ENCODE data around the gene SEMA3A.
"Not testable (repeated sequence)": the region's sequence is repeated elsewhere in the genome, so short reads cannot be mapped to it uniquely, and the experiment has no call there.

SEMA3A gene

DNA sequence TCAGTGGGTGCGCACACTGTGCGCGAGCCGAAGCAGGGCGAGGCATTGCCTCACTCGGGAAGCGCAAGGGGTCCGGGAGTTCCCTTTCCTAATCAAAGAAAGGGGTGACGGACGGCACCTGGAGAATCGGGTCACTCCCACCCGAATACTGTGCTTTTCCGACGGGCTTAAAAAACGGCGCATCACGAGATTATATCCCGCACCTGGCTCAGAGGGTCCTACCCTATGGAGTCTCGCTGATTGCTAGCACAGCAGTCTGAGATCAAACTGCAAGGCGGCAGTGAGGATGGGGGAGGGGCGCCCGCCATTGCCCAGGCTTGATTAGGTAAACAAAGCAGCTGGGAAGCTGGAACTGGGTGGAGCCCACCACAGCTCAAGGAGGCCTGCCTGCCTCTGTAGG, 44.2 kb downstream of the SEMA3A start:
- not testable (repeated sequence) for DNase-seq

DNA sequence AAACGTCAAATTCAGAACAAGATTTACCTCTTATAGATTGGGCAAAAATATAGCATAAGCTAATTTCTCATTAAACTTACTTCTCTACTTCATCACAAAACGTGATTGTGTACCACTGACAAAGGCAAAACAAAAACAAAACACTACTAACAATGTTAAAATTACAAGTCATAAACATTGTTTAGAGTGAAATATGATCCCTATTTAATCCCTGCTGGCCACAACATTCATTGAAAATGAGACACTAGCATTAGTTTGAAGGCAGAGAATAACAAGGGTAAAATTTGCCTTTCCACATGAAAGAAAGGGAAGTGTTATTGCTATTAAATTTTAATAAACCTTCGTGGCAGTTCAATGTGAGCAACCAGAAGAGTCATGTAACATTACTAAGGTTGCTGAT, 45.0 kb downstream of the SEMA3A start:
- DNase-seq: no peak

DNA sequence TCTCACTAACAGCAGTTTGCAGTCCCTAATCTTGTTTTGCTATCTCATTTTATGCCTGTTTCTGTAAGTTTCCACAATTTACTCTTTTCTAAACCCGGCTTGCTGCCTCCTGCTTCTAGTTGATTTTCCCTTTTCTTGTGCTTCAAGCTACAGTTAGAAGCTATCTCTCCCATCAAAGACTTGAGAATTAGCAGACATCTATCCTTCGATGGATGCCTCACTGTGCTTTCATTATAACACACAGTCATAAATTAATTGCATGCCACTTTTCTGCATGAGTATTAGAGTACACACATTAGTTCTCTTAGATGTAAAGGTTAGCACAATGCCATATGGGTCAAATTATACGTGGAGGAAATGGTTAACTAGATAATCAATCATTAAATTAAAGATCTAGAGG, 48.7 kb downstream of the SEMA3A start:
- no peak for DNase-seq

DNA sequence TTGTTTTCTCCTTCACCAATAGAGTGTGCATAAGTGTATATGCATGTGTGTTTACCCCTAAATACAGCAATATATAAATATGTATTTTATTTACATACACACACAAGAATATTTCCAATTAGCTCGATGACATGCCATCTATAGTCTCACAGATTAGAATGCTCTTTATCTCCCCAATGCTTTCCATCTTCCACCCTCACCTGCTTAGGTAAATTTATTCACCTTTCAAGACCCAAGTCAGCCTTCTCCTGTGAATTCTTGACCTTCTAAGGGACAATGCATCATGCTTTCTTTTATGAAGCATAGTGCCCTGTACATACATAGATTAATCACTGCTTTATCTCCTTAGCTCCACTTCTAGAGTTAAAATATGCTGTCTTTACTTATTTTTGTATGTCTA, 49.7 kb downstream of the SEMA3A start:
- DNase-seq: no peak

DNA sequence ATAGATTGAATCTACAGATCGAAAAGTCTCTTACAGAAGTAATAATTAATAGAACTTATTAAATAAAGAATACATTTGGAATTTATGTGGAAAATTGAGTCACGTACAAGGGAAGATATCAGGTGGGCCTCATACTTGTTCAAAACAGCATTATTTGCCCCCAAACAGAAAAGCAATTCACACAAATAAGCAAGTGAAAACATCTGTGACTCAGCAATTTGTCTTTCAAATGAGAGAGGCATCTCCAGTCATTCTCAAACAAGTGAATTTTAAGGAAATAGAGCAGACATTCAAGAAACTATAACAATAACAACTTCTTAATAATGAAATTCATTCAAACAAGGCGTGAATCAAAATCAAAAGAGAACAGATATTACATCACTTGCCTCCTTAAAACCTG, 50.1 kb downstream of the SEMA3A start:
- DNase-seq: no peak

DNA sequence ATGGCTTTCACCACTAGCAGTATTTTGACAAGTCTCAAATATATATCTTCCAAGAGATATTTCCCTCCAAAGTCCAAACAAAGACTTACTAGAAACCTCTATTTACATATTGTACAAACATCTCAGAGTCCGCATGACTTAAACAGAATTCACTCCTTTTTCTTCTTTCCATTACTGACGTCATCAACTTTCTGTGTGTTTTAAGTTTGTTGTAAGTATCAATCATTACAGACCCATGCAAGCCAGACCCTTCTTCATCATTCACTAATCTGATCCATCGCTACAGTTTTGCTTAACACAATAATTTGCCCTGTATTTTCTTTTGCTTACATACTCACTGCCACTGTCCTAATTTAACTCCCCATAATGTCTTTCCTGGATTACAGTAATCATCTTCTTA, 51.9 kb downstream of the SEMA3A start:
- DNase-seq: no peak

DNA sequence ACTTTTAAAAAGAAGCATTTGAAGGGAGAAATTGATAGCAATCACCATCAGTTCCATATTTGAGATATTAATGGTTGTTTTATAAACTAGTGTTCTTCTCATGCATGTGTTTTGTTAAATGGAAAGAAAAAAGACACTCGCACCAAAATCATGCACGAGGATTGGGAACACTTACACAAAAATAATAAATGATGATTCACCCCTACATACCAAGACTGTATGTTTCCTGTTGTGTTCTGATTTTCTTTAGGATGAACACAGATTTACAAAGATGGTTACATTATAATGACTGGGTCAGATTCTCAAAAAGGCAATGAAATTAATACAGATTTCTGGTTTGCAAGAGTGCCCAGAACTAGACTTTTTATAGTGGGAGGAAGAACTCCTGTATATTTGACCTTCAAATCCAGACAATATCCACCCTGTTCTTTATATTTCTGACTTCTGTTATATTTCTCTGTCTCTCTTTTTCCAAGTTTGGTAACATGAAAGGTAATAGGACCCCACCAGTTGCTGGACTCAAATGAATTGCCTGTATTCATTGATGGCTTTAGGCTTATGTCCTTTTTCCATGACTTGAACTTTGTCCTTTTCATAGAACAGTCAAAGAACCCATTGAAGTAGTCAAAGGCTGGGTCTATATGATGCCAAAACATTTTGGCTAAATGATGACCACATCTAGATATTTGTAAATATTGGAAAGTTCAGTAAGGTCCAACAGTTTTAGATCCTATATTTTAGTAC, 54.4 kb downstream of the SEMA3A start:
- no peak for DNase-seq

DNA sequence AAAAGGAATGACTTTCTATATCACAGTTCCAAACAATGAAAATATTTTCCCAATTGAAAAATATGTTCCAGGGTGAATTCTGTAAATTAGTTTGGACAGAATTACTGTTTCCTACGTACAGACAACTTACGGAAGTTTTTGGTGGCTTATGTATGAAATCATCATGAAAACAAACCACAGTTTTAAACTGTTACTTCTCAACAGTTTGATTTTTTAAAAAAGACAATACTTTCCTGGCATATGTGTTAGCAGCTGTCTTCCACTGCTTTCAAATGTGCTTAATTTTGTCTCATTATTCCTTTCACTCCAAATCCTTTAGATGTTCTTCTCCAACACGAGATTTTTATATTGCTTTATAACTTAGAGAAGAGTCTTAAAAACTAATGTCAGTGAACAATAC, 56.2 kb downstream of the SEMA3A start:
- DNase-seq: no peak

DNA sequence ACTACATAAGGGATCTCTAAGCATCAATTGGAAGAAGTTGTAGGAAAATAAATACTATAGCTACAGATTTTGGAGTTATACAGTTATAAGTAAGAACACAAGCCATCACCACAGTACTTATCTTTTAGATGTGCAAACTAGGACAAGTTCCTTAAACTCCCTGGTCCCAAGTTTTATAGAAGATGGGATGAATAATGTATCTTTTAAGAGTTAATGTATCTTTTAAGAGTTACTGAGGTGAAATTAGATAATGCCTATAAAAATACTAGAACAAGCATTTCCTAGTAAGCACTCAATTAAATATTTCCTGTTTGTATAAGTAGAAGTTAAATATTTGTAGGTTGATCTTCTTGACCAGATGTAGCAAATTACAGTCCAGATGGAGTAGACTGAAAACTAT, 56.8 kb downstream of the SEMA3A start:
- no peak for DNase-seq

DNA sequence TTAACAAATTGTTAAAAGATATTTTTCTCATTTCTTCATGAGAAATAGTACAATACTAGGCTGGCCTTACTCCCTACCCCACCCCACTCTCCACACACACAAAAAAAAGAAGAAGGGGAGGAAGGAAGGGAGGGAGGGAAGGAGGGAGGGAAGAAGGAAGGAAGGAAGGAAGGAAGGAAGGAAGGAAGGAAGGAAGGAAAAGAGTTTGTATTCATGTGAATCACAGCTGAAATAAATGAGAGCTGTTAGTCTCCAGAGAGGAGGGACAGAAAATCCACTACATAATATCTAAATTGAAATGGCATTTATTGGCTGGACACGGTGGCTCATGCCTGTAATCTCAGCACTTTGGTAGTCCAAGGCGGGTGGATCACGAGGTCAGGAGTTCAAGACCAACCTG, 57.8 kb downstream of the SEMA3A start:
- DNase-seq: no peak

DNA sequence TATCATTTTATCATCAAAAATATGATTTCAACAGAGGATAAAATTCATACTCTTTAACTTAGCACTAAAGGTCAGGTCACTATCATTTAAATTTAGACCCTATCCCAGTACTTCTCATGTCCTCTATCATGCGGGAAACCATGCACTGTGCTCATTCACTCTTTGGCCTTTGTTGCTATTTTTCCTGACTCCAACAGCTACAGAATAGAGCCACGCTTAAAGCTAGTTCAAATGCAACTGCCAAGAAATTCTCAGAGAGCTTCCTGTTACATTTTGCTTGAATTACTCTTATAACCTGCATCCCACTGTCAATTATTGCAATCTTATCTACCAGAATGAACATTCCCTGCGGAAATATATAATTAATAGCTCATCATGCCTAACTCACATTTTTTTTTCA, 58.3 kb downstream of the SEMA3A start:
- no peak for DNase-seq

DNA sequence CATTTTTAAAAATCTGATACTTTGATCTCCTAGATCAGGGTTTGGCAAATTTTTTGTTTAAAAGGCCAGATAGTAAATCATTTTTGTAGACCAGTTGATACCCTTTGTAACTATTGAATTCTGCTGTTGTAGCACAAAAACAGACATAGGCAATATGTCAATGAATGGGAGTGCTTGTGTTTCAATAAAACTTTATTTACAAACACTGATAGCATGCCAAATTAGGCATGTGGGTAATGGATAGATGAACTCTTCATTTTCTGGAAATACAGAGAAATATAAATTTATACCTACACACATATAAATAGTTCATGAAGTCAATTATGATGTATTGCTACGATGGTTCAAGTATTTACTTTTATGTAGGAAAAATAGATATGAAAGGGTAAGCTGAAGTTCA, 60.4 kb downstream of the SEMA3A start:
- no peak for DNase-seq

DNA sequence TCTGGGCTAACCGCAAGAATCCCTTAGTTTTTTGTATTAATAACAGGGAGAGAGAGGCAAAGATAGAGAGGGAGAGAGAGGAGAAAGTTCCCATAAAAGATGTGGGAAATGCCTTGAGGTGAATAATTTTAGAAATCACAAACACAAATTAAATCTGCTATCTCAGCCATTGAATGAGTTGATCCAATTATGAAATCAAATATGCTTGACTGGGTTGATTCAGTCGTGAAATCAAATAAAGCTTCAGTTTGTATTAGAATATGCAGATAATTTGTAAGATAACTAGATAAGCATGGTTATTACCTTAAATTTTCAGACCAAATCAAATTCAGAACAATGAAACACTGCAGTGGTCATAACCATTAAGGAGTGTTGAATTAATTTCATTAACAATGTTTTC, 68.9 kb downstream of the SEMA3A start:
- no peak for DNase-seq

DNA sequence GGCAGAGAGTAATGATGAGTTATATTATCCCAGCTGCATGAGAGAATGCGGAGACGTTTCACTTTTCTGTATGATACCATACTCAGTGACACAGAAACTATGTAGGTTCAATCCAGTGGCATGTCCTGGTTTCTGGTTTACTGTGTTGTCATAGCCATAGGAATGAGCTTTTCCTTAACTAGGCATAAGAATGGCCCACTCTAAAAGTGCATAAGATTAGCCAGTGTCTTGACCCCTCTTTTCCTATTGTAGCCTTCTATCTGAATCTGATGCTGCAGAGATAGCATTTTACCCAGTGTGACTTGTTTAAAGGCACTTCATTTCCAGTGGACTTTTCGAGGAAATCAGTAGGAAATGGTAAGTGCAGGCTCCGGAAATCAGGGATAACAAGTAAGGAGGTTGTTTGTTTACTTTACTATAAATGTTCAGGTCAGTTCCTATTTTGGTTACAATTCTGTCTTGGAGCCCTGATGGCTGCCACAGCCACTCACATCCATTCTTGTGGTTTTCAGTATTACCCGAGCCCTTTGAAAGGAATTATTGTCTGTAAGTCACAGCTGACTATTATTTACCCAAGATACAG, 70.5 kb downstream of the SEMA3A start:
- no peak for DNase-seq

DNA sequence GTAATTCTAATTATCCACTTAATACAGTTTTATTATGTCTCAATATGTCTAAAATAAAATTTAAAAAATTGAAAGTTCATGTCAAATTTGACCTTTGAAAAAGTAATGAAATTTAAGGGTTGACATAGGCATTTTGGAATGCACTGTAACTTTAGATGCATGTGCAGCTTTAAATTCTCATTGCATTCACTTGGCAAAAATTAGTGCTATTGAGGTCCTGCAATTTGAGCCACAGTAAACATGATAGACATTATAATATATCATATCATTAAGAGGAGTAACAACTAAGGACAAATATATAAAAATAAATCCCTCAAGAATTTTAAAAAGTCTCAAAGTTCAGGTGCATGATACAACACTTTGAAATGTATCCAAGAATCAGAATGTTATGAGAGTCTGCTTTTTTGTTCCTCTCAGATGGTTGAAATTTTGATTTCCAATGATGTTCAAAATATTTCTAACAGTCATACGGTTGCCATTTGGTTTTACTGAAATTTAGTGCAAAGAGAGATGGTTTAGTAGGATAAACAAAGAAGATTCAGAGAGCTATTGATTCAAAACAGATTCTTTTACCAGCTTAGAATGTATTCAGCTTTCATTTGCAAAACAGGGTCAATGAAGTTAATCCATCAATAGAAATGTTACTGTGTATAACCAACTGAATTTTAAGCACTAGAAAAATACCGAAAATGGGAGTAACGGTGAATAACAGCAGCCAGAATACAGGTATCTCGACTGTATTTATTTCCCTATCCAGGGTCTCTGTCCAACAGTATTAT, 71.8 kb downstream of the SEMA3A start:
- DNase-seq: no peak

DNA sequence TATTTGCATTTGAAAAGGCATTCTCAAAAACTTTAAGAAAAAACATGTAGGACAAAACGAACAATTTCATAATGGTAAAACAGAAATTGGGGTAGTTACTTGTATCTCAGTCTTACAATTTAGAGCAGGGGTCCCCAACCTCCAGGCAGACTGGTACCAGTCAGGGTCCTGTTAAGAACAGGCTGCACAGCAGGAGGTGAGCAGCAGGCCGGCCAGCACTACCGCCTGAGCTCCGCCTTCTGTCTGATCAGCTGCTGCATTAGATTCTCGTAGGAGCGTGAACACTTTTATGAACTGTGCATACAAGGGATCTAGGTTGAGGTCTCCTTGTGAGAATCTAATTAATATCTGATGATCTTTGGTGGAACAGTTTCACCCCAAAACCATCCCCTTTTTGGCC, 77.3 kb downstream of the SEMA3A start:
- no peak for DNase-seq

DNA sequence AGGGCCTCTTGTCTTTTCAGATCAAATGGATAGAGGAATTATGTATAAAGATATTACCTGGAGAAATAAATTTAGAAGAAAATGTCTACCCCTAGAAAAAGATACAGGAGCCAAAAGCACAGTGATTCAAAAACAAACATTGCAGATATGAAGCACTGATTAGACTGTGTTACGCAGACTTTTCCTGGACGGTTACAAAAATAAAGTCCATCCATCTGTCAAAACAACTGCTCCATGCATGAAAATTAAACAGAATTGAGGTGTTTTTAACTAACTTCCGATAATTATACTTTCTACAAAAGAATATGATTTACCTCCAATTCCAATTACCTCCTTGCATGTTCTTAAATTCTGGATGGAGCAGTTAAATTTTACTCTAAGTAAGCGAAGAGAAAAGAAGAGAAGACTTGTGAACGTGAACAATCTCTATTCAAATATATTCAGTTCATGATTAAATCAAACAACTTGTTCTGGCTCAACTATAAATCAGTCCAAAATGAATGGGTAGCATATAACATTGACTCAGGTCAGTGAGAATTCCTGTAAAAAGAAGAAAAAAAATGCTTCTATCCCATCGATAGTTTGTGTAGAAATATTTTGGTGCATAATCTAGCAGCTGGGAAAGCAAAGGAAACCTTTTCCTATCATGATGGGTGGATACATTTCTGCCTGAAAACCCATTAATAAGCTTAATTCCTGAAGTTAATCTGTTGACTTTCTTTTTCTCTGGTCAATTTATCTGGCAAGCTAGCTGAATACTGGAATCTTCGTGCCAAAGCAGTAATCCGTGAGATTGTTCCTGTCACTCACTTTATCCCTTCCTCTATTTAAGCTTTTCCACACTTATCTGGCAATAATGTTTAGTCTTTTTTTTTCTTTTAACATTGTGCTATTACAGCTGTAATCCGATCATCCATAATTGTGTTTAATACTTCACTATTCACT, 80.4 kb downstream of the SEMA3A start:
- no peak for DNase-seq

DNA sequence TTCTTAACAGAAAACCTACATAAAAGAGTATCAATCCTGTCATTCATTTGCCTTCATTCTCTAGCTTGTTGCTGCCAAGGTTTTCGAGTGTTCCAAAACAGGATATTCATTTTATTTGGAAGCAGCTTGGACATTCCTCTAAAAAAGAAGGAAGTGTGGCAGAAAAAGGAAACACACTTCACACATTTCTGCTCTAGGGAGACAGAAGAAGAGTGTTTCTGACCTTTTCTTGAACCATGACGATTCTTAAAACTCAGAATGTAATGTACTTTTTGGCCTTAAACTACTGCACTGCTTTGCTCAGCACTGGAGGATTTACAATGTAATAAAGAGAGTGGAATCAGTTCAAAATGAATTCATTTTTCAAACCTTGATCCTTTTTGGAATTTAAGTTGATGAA, 81.3 kb downstream of the SEMA3A start:
- DNase-seq: no peak

DNA sequence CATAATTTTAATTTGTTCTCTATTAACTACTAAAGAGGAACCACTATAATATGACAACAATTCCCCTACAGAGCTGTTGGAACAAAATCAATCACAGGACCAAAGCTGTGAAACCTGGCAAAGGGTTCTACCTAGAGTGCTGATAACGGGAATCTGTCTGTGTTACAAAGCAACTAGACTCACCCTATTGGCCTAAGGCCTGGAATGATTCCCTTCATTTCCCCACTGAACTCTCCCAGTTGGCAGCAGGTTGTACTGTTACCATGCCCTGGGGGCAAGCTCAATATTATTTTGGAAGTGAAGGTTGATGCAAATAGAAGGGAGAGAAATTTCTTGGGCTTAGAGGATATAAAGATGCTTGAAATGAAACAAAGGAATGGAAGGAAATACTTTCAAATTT, 81.8 kb downstream of the SEMA3A start:
- no peak for DNase-seq

DNA sequence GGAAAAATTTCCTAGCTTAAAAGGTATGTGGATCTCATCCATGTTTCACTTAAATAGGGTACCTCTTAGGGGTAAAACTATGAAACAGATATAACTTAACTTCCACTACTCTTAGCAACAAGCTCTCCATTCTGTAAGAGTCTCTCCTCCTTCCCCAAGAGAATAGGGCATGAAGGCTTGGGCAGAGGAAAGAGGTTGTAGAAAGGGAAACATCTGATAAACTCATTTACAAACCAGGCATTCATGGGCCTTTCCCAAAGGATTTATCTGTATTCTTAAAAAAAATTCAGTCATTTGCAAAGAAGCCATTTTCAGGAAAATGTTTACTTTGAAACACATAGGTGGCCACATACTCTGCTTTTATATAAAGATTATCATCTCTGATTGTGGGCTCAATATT, 82.7 kb downstream of the SEMA3A start:
- DNase-seq: no peak

DNA sequence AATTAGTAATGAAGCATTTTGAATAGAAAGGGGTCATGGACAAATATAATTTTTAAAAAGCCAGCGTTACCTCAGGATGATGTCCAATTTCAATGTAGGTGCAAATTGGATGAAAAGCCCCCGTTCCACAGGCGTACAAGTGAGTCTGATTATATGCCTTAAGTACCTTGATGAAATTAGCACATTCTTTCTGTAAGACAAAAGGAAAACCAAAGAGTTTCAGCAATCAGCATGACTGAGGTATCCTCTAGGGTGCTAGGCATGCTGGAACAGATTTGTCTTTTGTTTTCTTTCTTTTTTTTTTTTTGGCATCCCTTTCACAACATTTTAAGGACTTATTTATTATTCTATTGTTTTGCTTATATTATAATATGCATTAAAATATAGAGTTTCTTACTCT, 84.2 kb downstream of the SEMA3A start:
- no peak for DNase-seq

DNA sequence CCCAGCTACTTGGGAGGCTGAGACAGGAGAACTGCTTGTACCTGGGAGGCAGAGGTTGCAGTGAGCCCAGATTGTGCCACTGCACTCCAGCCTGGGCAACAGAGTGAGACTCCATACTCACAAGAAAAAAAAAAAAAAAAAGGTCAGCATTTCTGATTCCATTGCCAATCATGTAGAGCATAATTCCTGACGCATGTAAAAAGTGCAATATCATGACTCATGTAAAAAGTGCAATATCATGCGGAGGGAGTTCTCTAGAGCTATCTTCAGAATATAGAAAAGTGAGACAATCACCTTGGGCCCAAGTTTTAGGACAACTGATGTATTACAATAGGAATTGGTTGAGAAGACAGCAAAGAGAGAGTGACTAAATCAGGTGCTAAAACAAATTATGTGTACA, 85.8 kb downstream of the SEMA3A start:
- no peak for DNase-seq

DNA sequence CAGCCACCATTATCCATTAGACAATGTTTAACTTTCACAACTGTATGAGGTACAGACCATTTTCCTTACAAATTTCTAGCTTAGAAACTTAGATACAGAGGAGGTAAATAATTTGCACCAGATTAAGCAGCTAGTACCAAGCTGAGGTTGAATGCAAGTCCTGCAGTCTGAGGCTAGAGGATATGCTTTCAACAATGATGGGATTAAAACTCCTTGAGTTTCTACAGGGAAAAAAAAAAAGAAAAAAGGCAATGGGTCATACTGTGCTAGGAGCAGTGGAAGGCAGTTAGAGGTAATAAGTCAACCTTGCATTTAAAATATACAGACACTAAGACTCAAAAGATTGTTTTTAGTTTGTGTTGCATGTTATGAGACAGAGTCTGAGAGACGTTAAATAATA, 86.5 kb downstream of the SEMA3A start:
- DNase-seq: no peak

All from stimulated activated CD4-positive, alpha-beta T cell treated with anti-CD3 and anti-CD28 coated beads, Interleukin-4, amount 100 ng/mL, for 24 hours (primary cell).